Putamen (tissue), 1 donor: ENCODE data around the gene DAZ3.
"Not testable (repeated sequence)": the region's sequence is repeated elsewhere in the genome, so short reads cannot be mapped to it uniquely, and the experiment has no call there.

Experiments
- DNase-seq: peaks from one replicate; pipeline ENCODE4 v3.0.0-alpha.2; 2016; ENCODE audit warnings: low spot score

DAZ3 gene, protein sequence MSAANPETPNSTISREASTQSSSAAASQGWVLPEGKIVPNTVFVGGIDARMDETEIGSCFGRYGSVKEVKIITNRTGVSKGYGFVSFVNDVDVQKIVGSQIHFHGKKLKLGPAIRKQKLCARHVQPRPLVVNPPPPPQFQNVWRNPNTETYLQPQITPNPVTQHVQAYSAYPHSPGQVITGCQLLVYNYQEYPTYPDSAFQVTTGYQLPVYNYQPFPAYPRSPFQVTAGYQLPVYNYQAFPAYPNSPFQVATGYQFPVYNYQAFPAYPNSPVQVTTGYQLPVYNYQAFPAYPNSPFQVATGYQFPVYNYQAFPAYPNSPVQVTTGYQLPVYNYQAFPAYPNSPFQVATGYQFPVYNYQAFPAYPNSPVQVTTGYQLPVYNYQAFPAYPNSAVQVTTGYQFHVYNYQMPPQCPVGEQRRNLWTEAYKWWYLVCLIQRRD

DNA sequence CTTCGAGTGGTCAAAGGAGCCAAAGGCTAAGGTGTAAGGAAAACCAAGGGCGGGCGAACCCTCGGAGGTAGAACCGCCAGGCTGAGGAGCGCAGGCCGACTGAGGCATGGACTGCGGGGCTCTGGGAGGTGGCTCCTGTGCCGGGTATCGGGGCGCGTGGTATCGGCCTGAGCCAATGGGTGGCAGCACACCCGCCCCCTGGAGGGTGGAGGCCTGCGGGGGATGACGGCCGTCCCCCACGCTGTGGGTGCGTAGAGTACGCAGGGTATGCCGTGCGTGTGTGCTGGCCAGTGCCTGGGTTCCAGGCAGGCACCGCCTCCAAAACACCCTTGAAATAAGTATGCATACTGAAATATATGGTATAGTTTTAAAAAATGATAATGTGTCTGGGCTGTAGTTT is at the start of gene DAZ3:
Gene DAZ3 (minus strand): TSS at position 101 of the 400 bp plus-strand sequence. CDS start 208 bp downstream, outside the sequence.
- DNase-seq, result not testable (repeated sequence)

DNA sequence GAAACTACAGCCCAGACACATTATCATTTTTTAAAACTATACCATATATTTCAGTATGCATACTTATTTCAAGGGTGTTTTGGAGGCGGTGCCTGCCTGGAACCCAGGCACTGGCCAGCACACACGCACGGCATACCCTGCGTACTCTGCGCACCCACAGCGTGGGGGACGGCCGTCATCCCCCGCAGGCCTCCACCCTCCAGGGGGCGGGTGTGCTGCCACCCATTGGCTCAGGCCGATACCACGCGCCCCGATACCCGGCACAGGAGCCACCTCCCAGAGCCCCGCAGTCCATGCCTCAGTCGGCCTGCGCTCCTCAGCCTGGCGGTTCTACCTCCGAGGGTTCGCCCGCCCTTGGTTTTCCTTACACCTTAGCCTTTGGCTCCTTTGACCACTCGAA is 20.4 kb upstream of the DAZ3 start, which contains the start of gene DAZ4:
Gene DAZ4 (plus strand): TSS at position 301 of the 400 bp plus-strand sequence. CDS start 208 bp downstream, outside the sequence.
- DNase-seq, result not testable (repeated sequence)

DNA sequence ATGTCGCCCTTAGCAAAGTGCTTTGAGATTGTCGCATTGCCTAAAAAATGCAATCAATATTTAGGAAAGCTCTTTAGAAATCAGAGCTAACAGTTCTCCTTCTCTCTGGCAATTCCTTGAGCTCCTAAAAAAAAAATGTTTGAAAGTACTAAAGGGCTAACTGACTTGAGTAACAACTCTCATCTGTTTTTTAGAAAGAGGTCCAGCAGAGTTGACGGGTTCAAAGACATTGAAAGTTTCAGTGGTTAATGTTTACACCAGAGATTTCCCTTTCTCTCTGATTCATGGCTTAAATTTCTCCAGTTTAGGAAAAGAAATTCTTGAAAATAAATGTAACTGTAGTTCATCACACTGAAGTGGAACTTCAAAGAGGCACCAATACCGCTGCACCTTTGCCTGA is 11.9 kb upstream of the DAZ3 start:
- not testable (repeated sequence) for DNase-seq

DNA sequence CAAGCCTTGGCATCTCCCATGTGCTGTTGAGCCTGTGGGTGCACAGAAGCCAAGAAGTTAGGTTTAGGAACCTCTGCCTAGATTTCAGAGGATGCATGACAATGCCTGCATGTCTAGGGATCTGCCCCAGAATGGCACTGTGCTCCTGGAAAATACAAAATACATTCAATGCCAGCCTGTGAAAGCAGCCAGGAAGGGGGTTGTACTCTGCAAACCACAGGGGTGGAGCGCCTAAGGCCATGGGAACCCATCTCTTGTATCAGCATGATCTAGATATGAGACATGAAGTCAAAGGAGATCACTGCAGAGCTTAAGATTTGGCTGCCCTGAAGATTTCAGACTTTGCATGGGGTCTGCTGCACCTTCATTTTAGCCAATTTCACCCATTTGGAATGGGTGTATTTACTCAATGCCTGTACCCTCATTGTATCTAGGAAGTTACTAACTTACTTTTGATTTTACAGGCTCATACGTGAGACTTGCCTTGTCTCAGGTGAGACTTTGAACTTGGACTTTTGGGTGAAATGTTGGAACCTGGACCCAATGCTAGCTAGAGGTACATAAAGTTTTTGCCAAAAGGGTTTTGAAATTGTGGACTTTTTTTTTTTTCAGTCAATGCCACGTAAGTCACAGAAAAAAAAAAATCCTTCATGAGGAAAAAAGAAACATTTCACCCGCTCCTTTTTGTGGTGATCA is 11.1 kb upstream of the DAZ3 start:
- not testable (repeated sequence) for DNase-seq

DNA sequence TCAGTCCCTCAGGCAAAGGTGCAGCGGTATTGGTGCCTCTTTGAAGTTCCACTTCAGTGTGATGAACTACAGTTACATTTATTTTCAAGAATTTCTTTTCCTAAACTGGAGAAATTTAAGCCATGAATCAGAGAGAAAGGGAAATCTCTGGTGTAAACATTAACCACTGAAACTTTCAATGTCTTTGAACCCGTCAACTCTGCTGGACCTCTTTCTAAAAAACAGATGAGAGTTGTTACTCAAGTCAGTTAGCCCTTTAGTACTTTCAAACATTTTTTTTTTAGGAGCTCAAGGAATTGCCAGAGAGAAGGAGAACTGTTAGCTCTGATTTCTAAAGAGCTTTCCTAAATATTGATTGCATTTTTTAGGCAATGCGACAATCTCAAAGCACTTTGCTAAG is 8.6 kb upstream of the DAZ3 start:
- not testable (repeated sequence) for DNase-seq
